ENCODE data around the gene EMD.
"Not testable (repeated sequence)": the region's sequence is repeated elsewhere in the genome, so short reads cannot be mapped to it uniquely, and the experiment has no call there.

EMD gene

GRCh38 chrX:154397888-154398667 lies 19.0 kb downstream of the EMD start, which contains the start of gene RPL10:
Gene RPL10 (plus strand): TSS chrX:154398377. CDS start chrX:154398520, 143 bp downstream.
- peak; percentile 81 to 91 for DNase-seq

- DNase-seq: peak; percentile 74 to 80
These were observed 19.8 kb downstream of the EMD start for GRCh38 chrX:154398668-154399526.

- DNase-seq: no peak
These were observed 20.7 kb downstream of the EMD start for GRCh38 chrX:154399527-154400368.

- DNase-seq: not testable (repeated sequence)
These were observed 21.3 kb downstream of the EMD start for GRCh38 chrX:154400369-154400817.

- peak in 1 of 2 experiments; percentile 23 for DNase-seq
These were observed 22.1 kb downstream of the EMD start for GRCh38 chrX:154401045-154401799.

- no peak for DNase-seq
These were observed 23.0 kb downstream of the EMD start for GRCh38 chrX:154401918-154402621.

GRCh38 chrX:154402622-154403127 lies 23.6 kb downstream of the EMD start:
- no peak for DNase-seq

- DNase-seq: no peak
These were observed 24.1 kb downstream of the EMD start for GRCh38 chrX:154403192-154403591.

GRCh38 chrX:154403858-154404257 lies 24.8 kb downstream of the EMD start:
- DNase-seq: no peak

GRCh38 chrX:154404625-154405192 lies 25.6 kb downstream of the EMD start:
- no peak for DNase-seq

GRCh38 chrX:154408659-154409221 lies 29.6 kb downstream of the EMD start:
- DNase-seq: no peak

- DNase-seq: no peak
These were observed 30.3 kb downstream of the EMD start, which contains the start of gene DNASE1L1 for GRCh38 chrX:154409222-154409871. Gene DNASE1L1 (minus strand): TSS chrX:154409254. CDS start chrX:154405568, 3,686 bp downstream.

- DNase-seq: peak; percentile 58 to 60
These were observed 32.9 kb downstream of the EMD start for GRCh38 chrX:154411981-154412340.

- no peak for DNase-seq
These were observed 33.4 kb downstream of the EMD start for GRCh38 chrX:154412468-154412867.

- no peak for DNase-seq
These were observed 34.0 kb downstream of the EMD start for GRCh38 chrX:154413142-154413541.

- no peak for DNase-seq
These were observed 38.1 kb downstream of the EMD start for GRCh38 chrX:154417157-154417556.

- no peak for DNase-seq
These were observed 40.1 kb downstream of the EMD start for GRCh38 chrX:154419189-154419588.

GRCh38 chrX:154419688-154420401 lies 40.8 kb downstream of the EMD start:
- no peak for DNase-seq

- no peak for DNase-seq
These were observed 41.3 kb downstream of the EMD start for GRCh38 chrX:154420402-154420756.

Measured in stimulated activated CD4-positive, alpha-beta T cell treated with anti-CD3 and anti-CD28 coated beads, Interleukin-4, amount 100 ng/mL, for 4 hours (primary cell).